Measurements from ENCODE around the gene CCDC97. TPM values are rescaled to one million over a fixed set of nuclear protein-coding genes. Genes with fewer than 3 reads are reported as not detected.

The CCDC97 gene
- total RNA-seq, 1 donor from 2014 or later, result 7.0 TPM

- no peak for DNase-seq
These were observed 10.2 kb downstream of the CCDC97 start for GRCh38 chr19:41320185-41320518.

GRCh38 chr19:41320568-41320967 is 10.6 kb downstream of the CCDC97 start:
- DNase-seq, result no peak

DNA sequence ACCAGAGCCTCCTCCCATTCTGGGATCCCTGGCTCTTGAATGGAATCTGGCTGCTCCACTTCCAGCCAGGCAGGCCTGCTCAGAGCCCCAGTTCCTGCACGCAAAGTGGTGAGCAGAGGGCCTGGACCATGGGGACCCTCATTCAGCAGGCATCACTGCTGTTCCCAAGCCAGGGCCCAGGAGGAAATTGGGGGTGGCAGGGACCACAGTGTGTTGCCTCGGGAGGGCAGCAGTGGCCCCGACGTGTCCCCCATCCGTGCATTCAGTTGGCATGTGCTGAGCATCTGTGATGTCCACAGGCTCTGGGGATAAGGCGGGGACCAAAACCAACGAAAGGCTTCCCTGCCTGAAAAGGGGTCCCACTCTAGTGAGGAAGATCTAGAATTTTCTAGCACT is 11.2 kb downstream of the CCDC97 start:
- no peak for DNase-seq

DNA sequence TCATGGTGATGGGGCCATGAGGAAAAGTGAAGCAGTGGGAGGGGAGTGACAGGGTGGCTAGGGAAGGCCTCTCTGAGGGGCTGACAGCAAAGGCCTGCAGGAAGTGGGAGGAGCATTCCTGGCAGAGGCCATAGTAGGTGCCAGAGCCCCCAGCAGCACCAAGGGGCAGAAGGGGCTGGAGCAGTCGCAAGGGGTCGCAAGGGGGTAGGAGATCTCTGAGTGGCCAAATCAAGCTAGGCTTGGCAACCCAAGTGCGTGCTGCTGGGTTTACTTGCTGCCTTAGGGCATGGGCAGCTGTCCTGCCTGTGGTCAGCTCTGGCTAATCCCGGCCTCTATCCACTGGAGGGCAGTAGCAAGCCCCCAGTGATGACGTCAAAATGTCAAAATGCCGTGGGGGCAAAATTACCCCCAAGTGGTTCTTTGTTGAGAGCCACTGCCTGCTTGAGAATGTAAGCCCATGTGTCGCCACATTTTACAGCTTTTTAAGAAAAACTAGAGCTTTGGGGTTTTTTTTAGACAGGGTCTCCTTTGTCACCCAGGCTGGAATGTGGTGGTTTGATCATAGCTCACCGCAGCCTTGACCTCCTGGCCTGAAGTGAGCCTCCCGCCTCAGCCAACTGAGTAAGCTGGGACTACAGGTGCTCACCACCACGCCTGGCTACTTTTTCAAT is 11.8 kb downstream of the CCDC97 start:
- DNase-seq, result peak; percentile 28

DNA sequence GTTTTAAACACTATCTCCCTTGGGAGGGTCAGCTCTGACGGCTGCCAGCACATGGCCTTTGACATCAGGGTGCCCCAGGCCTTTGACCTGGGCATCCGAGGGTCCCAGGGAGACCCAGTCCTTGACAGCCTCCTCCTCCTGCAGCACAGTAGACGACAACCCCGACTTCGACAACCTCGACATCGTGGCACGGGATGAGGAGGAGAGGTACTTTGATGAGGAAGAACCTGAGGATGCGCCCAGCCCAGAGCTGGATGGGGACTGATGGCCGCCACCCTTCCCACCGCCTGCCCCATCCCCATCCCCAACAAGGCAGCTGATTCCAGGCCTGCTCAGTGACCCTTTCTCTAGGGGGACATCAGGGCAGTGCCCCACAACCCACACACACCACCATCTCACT is 12.5 kb downstream of the CCDC97 start:
- DNase-seq, result no peak

GRCh38 chr19:41323023-41323422 is 13.1 kb downstream of the CCDC97 start:
- DNase-seq, result no peak

GRCh38 chr19:41323430-41324125 is 13.6 kb downstream of the CCDC97 start:
- DNase-seq, result no peak

DNA sequence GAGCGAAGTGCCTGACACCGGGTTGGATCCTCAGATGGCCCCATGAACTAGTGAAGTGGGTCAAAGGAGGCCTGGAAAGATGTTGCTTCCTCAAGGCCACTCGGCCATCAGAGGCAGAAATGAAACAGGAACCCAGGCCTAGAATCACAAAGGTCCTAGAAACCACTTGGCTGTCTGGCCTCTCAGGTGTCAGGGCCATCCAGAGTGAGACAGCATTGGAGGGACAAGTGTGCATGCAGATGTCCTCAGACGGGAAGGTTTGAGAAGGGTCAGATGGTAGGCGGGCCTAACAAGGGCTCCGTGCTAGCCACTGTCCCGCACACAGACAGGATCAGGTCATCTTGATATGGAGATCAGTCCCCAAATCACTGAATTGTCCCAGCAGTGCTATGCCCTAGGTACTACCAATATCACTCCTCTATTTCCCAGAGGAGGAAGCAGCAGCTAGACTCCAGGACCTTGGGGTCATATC is 14.3 kb downstream of the CCDC97 start:
- no peak for DNase-seq

- DNase-seq, result no peak
These were observed 15.1 kb downstream of the CCDC97 start for GRCh38 chr19:41324921-41325639.

- no peak for DNase-seq
These were observed 15.6 kb downstream of the CCDC97 start for GRCh38 chr19:41325640-41325946.

DNA sequence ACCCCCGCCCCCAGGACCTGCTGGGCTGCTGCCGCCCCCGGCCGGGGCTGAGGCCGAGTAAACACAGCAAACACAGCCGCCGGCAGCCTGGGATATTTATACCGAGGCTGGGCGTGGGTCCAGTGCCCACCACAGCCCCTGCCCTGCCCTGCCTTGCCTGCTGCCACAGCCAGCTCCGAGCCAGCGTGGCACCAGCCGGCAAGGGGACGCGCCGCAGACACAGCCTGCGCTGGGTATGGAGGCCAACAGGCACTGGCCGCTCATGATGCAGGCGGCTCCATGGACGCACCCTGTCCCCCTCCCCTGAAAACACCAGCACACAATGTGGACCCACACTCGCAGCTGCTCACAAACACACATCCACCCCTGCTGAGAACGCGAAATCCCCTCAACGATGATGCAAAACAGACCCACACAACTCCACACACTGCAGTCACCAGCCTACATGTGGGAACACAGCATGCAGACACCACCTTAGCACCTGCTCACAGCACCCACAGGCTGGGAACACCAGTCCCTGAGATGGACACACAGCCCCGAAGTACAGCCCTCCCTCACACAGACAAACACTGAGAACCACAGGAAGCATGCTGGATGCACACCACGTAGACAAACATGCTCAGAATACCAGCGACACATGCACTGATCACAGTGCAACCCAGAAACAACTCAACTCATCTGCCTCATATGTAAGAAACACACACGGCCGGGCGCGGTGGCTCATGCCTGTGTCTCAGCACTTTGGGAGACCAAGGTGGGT is 16.2 kb downstream of the CCDC97 start:
- peak; percentile 37 for DNase-seq

DNA sequence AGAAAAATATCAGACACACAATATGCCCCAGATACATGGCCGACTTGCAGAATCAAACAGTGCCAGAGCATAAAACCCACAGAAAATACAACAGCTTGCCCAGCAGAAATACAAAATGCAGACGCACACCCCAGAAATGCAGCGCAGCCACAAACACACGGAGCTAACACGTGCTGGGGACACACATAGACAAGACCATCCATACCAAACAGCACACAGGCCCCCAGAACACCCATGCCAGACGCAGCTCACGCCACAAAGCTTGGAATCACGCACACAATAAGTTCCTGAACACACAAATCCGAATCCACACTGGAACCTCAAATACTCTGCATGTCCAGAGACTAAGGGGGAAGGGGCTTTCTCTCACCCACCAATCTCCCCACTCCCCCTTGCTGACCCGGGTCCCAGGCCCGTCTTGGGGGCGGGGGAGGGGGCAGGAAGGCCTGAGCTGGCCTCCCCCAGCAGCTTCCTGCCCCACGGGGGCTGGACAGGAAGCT is 17.2 kb downstream of the CCDC97 start:
- DNase-seq, result peak; percentile 27

GRCh38 chr19:41327576-41328156 is 17.7 kb downstream of the CCDC97 start:
- no peak for DNase-seq

- DNase-seq, result no peak
These were observed 18.3 kb downstream of the CCDC97 start for GRCh38 chr19:41328157-41328841.

GRCh38 chr19:41328842-41329225 is 18.9 kb downstream of the CCDC97 start:
- no peak for DNase-seq

- DNase-seq, result no peak
These were observed 20.5 kb downstream of the CCDC97 start for GRCh38 chr19:41330481-41330880.

GRCh38 chr19:41330946-41331678 is 21.1 kb downstream of the CCDC97 start:
- no peak for DNase-seq

GRCh38 chr19:41332000-41332399 is 22.0 kb downstream of the CCDC97 start:
- no peak for DNase-seq

- no peak for DNase-seq
These were observed 22.5 kb downstream of the CCDC97 start for GRCh38 chr19:41332468-41332867.

- DNase-seq, result no peak
These were observed 24.8 kb downstream of the CCDC97 start for GRCh38 chr19:41334793-41335192.

DNA sequence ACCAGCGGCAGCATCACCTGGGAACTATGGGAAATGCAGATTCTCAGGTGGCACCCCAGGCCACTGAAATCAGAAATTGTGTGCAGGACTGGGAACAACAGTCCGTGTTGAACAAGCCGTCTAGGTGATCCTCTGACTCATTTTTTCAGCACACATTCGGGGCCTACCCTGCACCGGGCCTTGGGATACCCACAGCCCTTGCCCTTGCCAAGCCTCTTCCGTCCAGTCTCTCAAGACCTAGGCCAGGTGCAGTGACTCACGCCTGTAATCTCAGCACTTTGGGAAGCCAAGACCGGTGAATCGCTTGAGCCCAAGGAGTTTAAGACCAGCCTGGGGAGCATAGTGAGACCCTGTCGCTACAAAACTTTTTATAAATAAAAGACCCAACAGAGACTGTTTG is 25.5 kb downstream of the CCDC97 start:
- no peak for DNase-seq
